Inferior parietal cortex (tissue), 1 donor: ENCODE results near the gene ZNF423.

Experiments
- DNase-seq: peaks from one replicate; pipeline ENCODE4 v3.0.0-alpha.2; 2016; ENCODE audit errors: extremely low spot score

The ZNF423 gene

GRCh38 chr16:49531931-49532840, 323.7 kb downstream of the ZNF423 start:
- no peak for DNase-seq

GRCh38 chr16:49531425-49531824, 324.5 kb downstream of the ZNF423 start:
- no peak for DNase-seq

GRCh38 chr16:49530427-49530970, 325.4 kb downstream of the ZNF423 start:
- no peak for DNase-seq

DNA sequence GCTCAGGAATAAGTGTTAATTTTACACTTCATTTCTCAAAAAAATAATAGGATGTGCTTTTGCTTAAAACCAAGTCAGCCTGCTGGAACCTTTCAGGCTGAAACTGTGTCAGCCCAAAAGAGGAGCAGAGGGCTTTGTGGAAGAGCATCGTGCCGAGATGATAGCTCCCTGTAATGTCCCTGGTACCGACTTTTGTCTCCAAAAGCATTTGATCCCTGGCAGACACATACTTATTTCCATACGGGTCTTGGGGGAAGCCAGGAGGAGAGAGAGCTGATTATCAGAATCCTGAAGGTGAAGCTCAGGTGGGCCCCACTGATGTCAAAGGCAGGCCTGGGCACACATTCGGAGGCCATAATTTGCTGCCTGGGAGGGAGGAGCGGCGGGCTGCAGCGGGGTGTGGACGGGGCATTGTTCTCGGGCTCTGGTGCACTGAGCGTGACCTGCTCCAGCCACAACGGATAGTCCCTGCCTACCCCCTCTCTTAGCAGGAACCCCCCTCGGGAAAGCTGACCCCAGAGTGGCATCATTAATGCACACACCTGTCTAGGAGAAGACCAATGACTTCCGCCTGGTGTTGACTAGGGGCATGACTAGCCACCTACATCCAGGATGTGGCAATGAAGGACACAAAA, 326.4 kb downstream of the ZNF423 start:
- DNase-seq, result no peak

- DNase-seq, result no peak
Observed at GRCh38 chr16:49528866-49529288, 327.0 kb downstream of the ZNF423 start.

- DNase-seq, result no peak
Observed at GRCh38 chr16:49528060-49528865, 327.6 kb downstream of the ZNF423 start.

DNA sequence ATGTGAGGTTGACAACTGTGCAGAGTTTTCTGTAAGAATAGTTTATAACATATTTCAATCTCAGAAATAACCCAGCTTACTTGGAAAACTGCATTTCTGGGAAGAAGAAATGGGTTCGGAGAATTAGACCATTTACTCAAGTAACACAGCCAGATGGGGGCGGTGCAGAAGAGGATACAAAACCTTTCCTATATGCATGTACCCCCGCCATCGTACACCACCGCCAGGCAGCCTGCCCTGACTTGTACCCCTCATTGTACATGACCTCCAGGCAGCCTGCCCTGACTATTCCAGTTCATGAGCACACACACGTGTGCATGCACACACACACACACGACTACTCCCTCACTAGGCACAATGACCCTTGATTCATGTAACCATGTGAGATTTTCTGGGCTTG, 328.3 kb downstream of the ZNF423 start:
- DNase-seq, result no peak

DNA sequence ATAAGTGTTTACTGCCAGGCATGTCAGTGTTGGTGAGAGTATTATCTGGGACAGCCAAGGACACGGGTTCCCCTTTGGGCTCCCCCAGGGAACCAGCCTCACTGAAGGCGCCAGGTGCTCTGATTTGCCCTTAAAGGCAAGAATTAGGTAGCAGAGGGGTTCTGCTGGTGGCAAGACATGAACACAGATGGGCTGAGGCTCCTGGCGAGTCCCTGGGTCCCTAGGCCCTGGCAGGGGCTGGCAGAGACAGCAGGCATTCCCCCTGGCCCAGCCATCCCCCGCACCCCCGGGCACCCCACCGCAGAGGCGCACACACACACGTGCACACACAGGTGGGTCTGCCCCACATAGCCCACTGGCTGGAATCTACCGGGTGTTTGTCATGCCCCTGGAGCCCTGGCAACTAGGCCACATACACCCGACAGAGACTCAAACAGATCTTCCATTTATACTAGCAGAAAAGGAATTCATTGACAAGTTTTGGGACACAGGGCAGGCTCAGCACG, 329.0 kb downstream of the ZNF423 start:
- DNase-seq, result no peak

DNA sequence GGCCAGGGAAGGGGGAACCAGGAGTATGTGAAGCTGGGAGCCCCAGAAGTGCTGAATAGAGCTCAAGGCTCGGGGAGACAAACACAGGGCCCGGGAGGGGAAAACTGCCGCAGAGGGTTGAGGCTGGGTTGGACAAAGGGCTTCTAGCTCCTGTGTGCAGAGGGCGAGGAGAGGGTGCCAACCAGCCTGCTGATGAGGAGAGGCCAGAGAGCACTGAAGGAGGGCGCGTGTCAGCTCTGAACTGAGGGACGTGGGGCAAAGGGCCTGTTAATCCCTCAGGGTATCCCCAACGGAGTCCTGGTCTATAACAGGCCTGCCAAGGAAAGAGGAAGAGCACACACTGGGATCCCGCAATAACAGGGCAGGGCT, 331.0 kb downstream of the ZNF423 start:
- DNase-seq, result no peak

DNA sequence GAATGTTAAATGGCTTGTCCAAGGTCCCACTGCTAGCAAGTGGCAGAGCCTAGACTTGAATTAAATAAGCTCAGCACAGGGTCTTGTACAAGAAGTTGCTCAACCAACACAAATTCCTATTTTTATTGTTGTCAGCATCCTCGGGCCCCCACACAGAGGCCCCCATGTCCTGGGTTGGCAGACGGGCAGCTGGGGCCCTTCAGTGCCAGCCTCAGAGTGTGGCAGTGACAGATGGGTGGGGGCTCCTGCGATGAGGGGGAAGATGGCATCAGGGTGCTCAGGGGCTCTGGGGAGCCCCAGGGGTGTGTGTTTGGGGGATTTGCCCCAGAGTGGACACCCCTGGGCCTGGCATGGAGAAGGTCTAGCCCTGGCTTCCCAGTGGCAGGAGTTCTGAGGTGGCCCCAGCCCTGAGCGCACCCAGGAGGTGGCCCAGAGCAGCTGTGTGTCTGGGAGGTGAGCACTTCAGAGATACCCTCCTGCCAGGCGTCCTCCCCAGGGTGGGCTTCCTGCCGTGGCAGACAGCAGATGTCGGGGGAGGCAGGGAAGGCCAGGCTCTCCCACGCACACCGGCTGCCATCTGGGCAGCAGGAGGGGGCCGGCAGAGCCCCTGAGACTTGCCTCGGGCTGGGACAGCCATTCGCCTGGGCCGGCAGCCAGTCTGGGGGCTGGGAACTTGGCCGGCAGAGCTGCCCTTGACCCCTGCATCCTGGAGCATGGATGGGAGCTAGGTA, 331.5 kb downstream of the ZNF423 start:
- DNase-seq, result no peak

- DNase-seq, result no peak
Observed at GRCh38 chr16:49523435-49524159, 332.3 kb downstream of the ZNF423 start.

DNA sequence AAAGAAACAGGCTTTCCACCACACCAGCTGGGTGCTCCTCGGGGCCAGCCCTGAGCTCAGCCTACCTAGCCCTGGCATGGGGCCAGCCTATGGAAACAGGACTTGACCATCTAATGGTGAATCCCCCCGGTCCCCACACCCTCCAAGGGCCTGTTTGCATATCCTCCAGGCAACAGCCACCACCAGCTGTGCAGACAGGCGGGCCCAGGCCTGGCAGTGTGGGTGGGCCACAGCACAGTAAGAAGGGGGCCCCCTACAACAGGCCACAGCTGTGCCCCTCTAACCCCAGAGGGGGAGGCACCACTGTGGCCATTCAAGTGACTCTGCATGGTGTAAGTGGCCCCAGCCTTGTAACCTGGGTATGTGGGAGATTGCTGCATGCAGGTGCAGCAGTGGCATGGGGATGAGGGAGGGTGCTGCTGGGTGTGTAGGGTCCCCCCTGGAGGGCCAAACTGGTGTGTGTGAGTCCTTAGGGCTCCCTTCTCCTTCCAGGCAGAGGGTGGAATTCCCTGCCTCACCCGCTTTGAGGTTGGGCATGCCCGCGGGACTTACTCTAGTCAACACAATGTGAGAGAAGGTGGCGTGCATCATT, 334.1 kb downstream of the ZNF423 start:
- no peak for DNase-seq

- no peak for DNase-seq
Observed at GRCh38 chr16:49520492-49521038, 335.3 kb downstream of the ZNF423 start.

DNA sequence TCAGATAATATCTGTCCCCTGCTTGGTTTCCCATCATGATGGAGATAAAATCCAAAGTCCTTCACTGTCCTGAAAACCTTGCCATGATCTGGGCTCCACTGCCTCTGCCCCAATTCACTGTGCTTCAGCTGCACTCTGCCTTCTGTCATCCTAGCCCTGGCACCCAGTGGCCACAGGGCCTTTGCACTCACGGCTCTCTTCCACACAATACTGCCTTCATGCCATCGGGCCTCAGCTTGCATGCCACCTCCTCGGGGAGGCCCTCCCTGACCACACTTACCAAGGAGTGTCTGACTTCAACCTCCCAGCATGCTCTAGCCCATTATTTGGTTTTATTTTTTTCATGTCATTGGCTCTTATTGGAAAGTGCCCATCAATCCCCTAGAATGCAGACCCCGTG, 336.2 kb downstream of the ZNF423 start:
- DNase-seq, result no peak

DNA sequence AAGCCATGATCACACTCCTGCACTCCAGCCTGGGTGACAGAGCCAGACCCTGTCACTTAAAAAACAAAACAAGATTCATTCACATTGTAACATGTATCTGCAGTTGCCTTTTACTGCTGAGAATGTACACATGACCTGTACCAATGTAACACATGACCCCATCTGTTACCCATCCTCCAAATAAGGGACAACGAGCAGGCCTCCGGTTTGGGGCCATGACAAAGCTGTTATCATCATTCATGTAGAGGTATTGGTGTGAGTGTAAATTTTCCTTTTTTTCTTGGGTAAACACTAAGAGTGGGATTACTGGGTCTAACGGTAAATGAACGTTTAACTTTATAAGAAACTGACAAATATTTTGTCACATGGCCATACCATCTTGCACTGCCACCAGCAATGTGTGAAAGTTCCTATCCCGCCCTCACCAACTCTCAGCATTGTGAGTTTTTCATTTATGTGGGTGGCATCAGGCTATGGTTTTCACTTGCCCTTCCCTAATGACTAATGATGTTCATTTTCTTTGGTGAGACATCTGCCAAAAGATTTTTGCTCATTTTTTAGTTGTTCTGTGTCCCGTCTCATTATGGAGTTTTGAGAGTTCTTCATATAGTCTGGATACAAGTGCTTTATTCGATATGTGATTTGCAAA, 336.8 kb downstream of the ZNF423 start:
- DNase-seq, result no peak

GRCh38 chr16:49516382-49517036, 339.4 kb downstream of the ZNF423 start:
- no peak for DNase-seq

GRCh38 chr16:49515861-49516260, 340.1 kb downstream of the ZNF423 start:
- no peak for DNase-seq

DNA sequence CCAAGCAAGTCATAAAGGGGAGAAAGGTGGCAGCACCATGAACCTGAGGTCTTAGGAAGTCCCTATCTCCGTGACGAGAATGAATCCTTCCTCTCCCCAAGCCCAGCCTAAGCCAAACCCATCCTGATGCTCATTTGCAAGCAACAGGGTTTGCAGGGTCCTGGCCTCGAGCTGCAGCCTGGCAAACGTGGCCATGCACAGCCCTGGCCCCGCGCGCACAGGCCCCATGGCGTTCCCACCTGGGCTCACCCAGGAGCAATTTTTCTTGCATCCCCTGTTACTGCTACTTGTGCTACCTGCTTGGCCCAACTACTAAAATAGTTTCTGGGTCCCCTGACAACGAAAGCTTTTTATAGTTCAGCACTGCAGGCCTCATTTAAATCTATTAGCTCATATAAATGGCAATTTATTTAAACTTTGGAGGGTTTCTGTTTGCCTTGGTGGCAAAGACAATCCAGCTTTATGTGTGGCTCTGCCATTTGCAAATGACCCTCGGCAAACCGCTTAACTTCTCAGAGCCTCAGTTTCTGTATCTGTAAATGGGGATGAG, 340.8 kb downstream of the ZNF423 start:
- no peak for DNase-seq
